T-cell (primary cell): Measurements from ENCODE around the gene GOLGA1. TPM values are rescaled to one million over a fixed set of nuclear protein-coding genes. Genes with fewer than 3 reads are reported as not detected.

Experiments used
- ATAC-seq, 4 experiments: fragments of 200-7000 bp in 3 of 4; fragments of 150-1000 bp in 1 of 4; cut with Tn5 transposase; replicated peaks in 1 of 4; 1 replicate in 3 of 4; 2 replicates in 1 of 4; pipeline ENCODE4 v1.10.0; 2021; ENCODE audit warnings: moderate library complexity in 3 of 4, mild to moderate bottlenecking in 2 of 4, moderate number of reproducible peaks in 1 of 4
- CTCF ChIA-PET, 2 donors: fragments of 300-600 bp; sonication (Branson Sonifier 250); formaldehyde crosslinking; loops; one replicate each; lab custom pipeline; 2022; ENCODE audit warnings: antibody characterized with exemption in 2 of 2; lab: Charles Lee
- POLR2A ChIA-PET, 2 donors: fragments of 300-600 bp; sonication (Branson Sonifier 250); formaldehyde crosslinking; loops; one replicate each; lab custom pipeline; 2022; ENCODE audit warnings: antibody characterized with exemption in 2 of 2; lab: Charles Lee
- DNase-seq, 35 experiments: peaks; one replicate each; pipeline versions ENCODE4 v3.0.0 to v3.0.0-alpha.2; 2013 to 2023
- H3K27ac ChIP-seq: one replicate; pipeline ENCODE4 v1.5.1; 2013; ENCODE audit warnings: low read length
- H3K27me3 ChIP-seq, 2 experiments: replicated peaks in 1 of 2; 1 replicate in 1 of 2; 2 replicates in 1 of 2; pipeline versions ENCODE4 v1.6.1 to v1.7.0; 2013; ENCODE audit warnings: low read length in 1 of 2, mixed read lengths in 1 of 2; ENCODE audit not compliant: control insufficient read depth in 2 of 2, insufficient read depth in 2 of 2; ENCODE audit errors: extremely low read depth in 1 of 2
- H3K36me3 ChIP-seq, 2 donors: 1 replicate in 1 of 2; 2 replicates in 1 of 2; pipeline versions ENCODE4 v1.6.1 to v1.7.0; 2013; ENCODE audit warnings: low read length in 1 of 2; ENCODE audit not compliant: control insufficient read depth in 2 of 2, insufficient read depth in 1 of 2; ENCODE audit errors: extremely low read depth in 1 of 2
- H3K4me1 ChIP-seq, 2 experiments: 1 replicate in 1 of 2; 2 replicates in 1 of 2; pipeline versions ENCODE4 v1.6.1 to v1.7.0; 2013; ENCODE audit warnings: low read length in 2 of 2, mixed read lengths in 1 of 2; ENCODE audit not compliant: insufficient read depth in 2 of 2, control insufficient read depth in 1 of 2; ENCODE audit errors: extremely low read depth in 1 of 2
- H3K4me3 ChIP-seq, 2 donors: 1 replicate in 1 of 2; 2 replicates in 1 of 2; pipeline versions ENCODE4 v1.5.1 to v1.7.0; 2013; ENCODE audit warnings: mild to moderate bottlenecking in 2 of 2, low read length in 1 of 2, moderate library complexity in 1 of 2; ENCODE audit not compliant: control insufficient read depth in 1 of 2; ENCODE audit errors: extremely low read depth in 1 of 2
- H3K9me3 ChIP-seq: 2 replicates; pipeline ENCODE4 v1.7.0; 2013
- H3K27ac Mint-ChIP-seq, 2 donors: one replicate each; pipeline ENCODE4 v1.8.0; 2020 to 2021; ENCODE audit warnings: mild to moderate bottlenecking in 2 of 2, mixed read lengths in 2 of 2
- H3K27me3 Mint-ChIP-seq, 2 donors: one replicate each; pipeline ENCODE4 v1.8.0; 2021 to 2022; ENCODE audit warnings: mixed read lengths in 2 of 2
- H3K36me3 Mint-ChIP-seq: one replicate; pipeline ENCODE4 v1.8.0; 2021; ENCODE audit warnings: mixed read lengths
- H3K4me1 Mint-ChIP-seq, 3 donors: one replicate each; pipeline ENCODE4 v1.8.0; 2020 to 2022; ENCODE audit warnings: mixed read lengths in 3 of 3, mild to moderate bottlenecking in 1 of 3
- H3K4me3 Mint-ChIP-seq, 3 donors: one replicate each; pipeline ENCODE4 v1.8.0; 2020 to 2022; ENCODE audit warnings: mild to moderate bottlenecking in 3 of 3, mixed read lengths in 3 of 3, moderate library complexity in 3 of 3
- H3K9me3 Mint-ChIP-seq, 3 donors: one replicate each; pipeline ENCODE4 v1.8.0; 2020 to 2022; ENCODE audit warnings: mixed read lengths in 3 of 3
- WGBS: methylation state at CpG from one replicate; pipeline ENCODE4 v1.1.5; 2013; ENCODE audit warnings: missing lambda C conversion rate; ENCODE audit not compliant: insufficient coverage; 5-methylcytosine and 5-hydroxymethylcytosine counted together
- total RNA-seq, 35 experiments: library from RNA in 6 of 35; stranded (reverse) in 6 of 35; fragments of 120-200 nt in 1 of 35; gene quantifications; one replicate each; pipeline versions ENCODE4 v1.2.1 to v1.2.4 and lab custom pipeline; 2013 to 2026

GOLGA1 gene, protein sequence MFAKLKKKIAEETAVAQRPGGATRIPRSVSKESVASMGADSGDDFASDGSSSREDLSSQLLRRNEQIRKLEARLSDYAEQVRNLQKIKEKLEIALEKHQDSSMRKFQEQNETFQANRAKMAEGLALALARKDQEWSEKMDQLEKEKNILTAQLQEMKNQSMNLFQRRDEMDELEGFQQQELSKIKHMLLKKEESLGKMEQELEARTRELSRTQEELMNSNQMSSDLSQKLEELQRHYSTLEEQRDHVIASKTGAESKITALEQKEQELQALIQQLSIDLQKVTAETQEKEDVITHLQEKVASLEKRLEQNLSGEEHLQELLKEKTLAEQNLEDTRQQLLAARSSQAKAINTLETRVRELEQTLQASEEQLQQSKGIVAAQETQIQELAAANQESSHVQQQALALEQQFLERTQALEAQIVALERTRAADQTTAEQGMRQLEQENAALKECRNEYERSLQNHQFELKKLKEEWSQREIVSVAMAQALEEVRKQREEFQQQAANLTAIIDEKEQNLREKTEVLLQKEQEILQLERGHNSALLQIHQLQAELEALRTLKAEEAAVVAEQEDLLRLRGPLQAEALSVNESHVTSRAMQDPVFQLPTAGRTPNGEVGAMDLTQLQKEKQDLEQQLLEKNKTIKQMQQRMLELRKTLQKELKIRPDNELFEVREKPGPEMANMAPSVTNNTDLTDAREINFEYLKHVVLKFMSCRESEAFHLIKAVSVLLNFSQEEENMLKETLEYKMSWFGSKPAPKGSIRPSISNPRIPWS
- total RNA-seq = 10 to 100 TPM; 23.4 to 28.9 (median 27.1) TPM
- total RNA-seq (2013) = 21.4 TPM
- 15.1 to 62.8 (median 31.7) reads per million in 29 experiments for total RNA-seq (lab: John Stamatoyannopoulos, UW)

DNA sequence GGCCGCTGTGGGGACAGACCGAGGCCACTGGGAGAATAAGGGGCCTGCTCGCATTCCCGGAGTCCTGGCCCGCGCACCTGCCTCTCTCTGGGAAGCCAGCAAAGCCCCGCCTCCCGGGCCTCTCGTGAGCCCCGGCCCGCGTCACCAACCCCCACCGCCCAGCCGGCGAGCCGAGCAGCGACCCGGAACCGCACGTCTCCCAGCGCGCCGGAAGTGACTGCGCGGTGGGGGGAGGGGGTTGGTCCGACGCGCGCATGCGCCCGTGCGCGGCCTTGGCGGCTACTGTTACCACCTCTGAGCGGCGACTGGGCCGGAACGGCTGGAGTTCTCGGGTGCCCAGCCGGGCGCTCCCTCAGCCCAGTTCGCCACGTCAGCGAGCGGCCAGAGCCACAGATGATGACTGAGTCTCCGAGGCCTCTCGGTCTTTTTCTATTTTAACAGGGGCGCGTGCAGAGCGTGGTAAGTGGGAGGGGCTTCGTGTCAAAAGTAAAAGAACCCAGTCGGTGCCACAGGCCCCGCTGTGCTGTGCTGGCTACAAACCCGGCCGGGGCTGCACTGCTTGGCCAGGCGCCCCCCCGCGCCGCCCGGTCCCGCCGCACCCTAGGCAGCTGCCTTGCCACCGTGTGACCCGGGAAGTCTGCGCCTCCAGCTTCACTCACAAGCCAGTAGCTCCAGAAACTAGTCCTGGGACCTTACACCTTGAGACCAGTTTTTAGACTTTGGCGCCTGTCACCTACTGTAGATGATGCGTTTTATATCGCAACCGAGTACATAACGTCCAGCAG, at the start of gene GOLGA1:
TSS of gene GOLGA1 (minus strand) at position 190 of the 785 bp plus-strand sequence. CDS start 2,372 bp downstream, outside the sequence.
- ChIA-PET POLR2A (interaction anchor here (0.5 to 1.1 kb wide), 4 partner anchors 25 to 299 kb away, joined by 3 to 6 read pairs (median 3); no protein-coding TSS in a partner anchor), CTCF (interaction anchor here in 1 of 2 donors (0.5 to 0.6 kb wide), 2 partner anchors 20 to 185 kb away, joined by 3 read pairs; no protein-coding TSS in a partner anchor)
- Mint-ChIP-seq H3K4me3 (peak within 1 kb of the TSS; percentile 80 to 95 (median 92)), H3K4me1 (peaks cover 31 to 36% (median 33%) of the 10 kb centered on the region in 3 donors), H3K9me3 (no peaks in the 10 kb centered on the region), H3K36me3 (peaks cover 7% of the 10 kb centered on the region), H3K27ac (peak within 1 kb of the TSS; percentile 94 to 98), H3K27me3 (no peaks in the 10 kb centered on the region)
- Histone ChIP-seq H3K36me3 (peaks cover 0 to 13% of the 10 kb centered on the region in 2 donors), H3K4me3 (peak within 1 kb of the TSS; percentile 88 to 95), H3K27me3 (no peaks in the 10 kb centered on the region), H3K9me3 (no peaks in the 10 kb centered on the region), H3K27ac (peak within 1 kb of the TSS; percentile 90), H3K4me1 (peaks cover 11 to 15% of the 10 kb centered on the region in 2 experiments)
- whole genome bisulfite sequencing = under 1% methylated on average over 65 of the region's 70 CpGs
- DNase-seq = peak; percentile 86 to 96 (median 90)
- ATAC-seq = peak; percentile 84 to 89 (median 88)

DNA sequence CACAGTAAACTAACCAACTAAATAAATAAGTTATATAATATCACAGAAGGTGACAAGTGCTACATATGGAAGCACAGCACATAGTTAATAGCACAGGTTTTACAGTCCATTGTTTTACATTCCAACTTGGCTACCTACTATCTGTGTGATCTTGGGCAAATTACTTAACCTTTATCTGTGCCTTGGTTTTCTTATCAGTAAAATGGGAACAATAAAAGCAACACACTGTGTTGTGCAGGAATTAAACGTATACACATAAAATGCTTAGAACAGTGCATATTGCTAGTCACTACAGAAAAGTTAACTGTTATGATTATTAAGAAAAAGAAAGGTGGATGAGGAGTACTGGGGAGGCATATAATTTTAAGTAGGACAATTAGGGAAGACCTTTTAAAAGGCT, 42.8 kb upstream of the GOLGA1 start:
- ATAC-seq = no peak
- Histone ChIP-seq H3K4me1 (no peaks in the 10 kb centered on the region), H3K27me3 (no peaks in the 10 kb centered on the region), H3K27ac (no peak overlapping the region), H3K36me3 (peaks cover 0 to 16% of the 10 kb centered on the region in 2 donors), H3K4me3 (no peak overlapping the region), H3K9me3 (no peaks in the 10 kb centered on the region)
- peaks cover 27% of the 10 kb centered on the region for H3K36me3 Mint-ChIP-seq
- H3K4me1 Mint-ChIP-seq = no peaks in the 10 kb centered on the region
- no peaks in the 10 kb centered on the region for H3K27me3 Mint-ChIP-seq
- no peaks in the 10 kb centered on the region for H3K9me3 Mint-ChIP-seq
- POLR2A ChIA-PET = no interaction called here
- H3K27ac Mint-ChIP-seq = no peak overlapping the region
- CTCF ChIA-PET = no interaction called here
- WGBS = no CpG with 5 or more reads among the region's 1 CpG
- no peak overlapping the region for H3K4me3 Mint-ChIP-seq
- DNase-seq = no peak

DNA sequence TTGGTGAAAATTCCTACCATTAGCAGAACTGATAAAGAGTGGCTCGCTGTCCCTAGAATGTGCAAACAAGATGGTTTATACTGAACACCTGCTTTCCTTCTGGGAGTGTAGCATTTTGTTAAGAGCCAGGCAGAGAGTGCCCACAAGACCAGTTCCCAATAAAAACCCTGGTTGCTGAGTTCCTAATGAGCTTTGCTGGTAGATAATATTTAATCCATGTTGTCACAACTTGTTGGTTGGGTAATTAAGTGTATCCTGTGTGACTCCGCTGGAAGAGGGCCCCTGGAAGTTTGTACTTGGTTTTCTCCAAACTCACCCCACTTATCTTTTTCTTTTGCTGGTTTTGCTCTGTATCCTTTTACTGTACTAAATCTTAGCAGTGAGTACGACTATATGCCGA, 39.5 kb upstream of the GOLGA1 start:
- DNase-seq (no peak), ATAC-seq (no peak)
- H3K4me3 ChIP-seq = no peak overlapping the region
- Mint-ChIP-seq H3K9me3 (no peaks in the 10 kb centered on the region), H3K27ac (peak overlapping the region in 1 of 2 donors; percentile 23), H3K4me1 (no peaks in the 10 kb centered on the region), H3K27me3 (no peaks in the 10 kb centered on the region), H3K4me3 (no peak overlapping the region), H3K36me3 (peaks cover 19% of the 10 kb centered on the region)
- H3K9me3 ChIP-seq = no peaks in the 10 kb centered on the region
- ChIA-PET CTCF (no interaction called here), POLR2A (no interaction called here)
- 100% methylated on average over 1 of the region's 4 CpGs for WGBS
- H3K36me3 ChIP-seq = peaks cover 0 to 16% of the 10 kb centered on the region in 2 donors
- H3K4me1 ChIP-seq = no peaks in the 10 kb centered on the region
- H3K27ac ChIP-seq = no peak overlapping the region
- no peaks in the 10 kb centered on the region for H3K27me3 ChIP-seq

DNA sequence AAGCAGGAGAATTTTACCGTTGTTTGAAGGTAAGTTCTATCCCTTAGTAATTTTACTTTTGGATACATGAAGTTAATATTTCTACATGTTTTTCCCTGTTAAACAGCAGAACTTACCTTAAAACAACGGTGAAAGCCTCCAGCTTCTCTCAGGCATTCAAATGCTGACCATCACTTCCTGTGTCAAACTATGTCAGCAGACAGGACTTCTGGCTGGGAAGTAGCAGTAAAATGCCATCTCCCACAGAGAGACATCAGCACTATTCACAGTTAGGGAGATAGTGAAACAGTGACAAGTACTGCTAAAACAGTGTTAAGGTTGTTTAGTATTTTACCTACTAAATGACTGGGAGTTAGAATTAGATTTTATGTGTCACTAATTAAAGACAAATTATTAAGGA, 34.2 kb upstream of the GOLGA1 start:
- Histone ChIP-seq H3K27me3 (no peaks in the 10 kb centered on the region), H3K27ac (no peak overlapping the region), H3K4me3 (no peak overlapping the region), H3K4me1 (no peaks in the 10 kb centered on the region), H3K36me3 (peaks cover 2 to 11% of the 10 kb centered on the region in 2 donors), H3K9me3 (no peaks in the 10 kb centered on the region)
- Mint-ChIP-seq H3K4me3 (no peak overlapping the region), H3K9me3 (no peaks in the 10 kb centered on the region), H3K27ac (no peak overlapping the region), H3K4me1 (no peaks in the 10 kb centered on the region), H3K36me3 (peaks cover 26% of the 10 kb centered on the region), H3K27me3 (no peaks in the 10 kb centered on the region)
- ChIA-PET POLR2A (interaction anchor here in 1 of 2 donors (0.6 kb wide), 1 partner anchor 10 kb away, joined by 8 read pairs; no protein-coding TSS in a partner anchor), CTCF (no interaction called here)
- ATAC-seq (no peak), DNase-seq (no peak)
- WGBS = no CpG with 5 or more reads among the region's 2 CpGs

DNA sequence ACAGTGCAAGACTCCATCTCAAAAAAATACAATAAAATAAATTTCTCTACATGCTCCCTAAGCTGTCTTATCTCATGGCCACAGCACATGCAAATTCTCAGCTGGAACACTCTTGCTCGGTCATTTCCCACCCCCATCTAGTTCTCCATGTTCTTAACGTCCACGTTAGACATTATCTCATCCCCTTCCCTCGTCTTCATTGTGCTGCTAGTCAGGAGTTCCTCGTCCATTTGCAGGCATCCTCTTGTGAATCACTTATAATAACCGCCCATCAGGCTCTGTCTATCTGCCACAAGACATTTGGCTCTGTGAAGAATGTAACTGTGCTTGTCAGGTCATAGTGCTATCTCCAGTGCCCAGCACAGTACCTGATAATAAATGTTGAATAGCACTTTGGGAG, 32.9 kb upstream of the GOLGA1 start:
- CTCF ChIA-PET = interaction anchor here in 1 of 2 donors (0.7 kb wide), 1 partner anchor 22 kb away, joined by 4 read pairs; no protein-coding TSS in a partner anchor
- no peaks in the 10 kb centered on the region for H3K27me3 ChIP-seq
- WGBS = 100% methylated on average over 1 of the region's 6 CpGs
- no peak for ATAC-seq
- H3K9me3 Mint-ChIP-seq = no peaks in the 10 kb centered on the region
- no peak overlapping the region for H3K4me3 ChIP-seq
- H3K4me1 Mint-ChIP-seq = no peaks in the 10 kb centered on the region
- H3K27me3 Mint-ChIP-seq = no peaks in the 10 kb centered on the region
- POLR2A ChIA-PET = no interaction called here
- H3K4me1 ChIP-seq = no peaks in the 10 kb centered on the region
- no peaks in the 10 kb centered on the region for H3K9me3 ChIP-seq
- no peak for DNase-seq
- no peak overlapping the region for H3K27ac Mint-ChIP-seq
- no peak overlapping the region for H3K4me3 Mint-ChIP-seq
- peaks cover 2 to 17% of the 10 kb centered on the region in 2 donors for H3K36me3 ChIP-seq
- H3K27ac ChIP-seq = no peak overlapping the region
- H3K36me3 Mint-ChIP-seq = peaks cover 28% of the 10 kb centered on the region
